ENCODE results near the gene BANK1.

BANK1 gene

DNA sequence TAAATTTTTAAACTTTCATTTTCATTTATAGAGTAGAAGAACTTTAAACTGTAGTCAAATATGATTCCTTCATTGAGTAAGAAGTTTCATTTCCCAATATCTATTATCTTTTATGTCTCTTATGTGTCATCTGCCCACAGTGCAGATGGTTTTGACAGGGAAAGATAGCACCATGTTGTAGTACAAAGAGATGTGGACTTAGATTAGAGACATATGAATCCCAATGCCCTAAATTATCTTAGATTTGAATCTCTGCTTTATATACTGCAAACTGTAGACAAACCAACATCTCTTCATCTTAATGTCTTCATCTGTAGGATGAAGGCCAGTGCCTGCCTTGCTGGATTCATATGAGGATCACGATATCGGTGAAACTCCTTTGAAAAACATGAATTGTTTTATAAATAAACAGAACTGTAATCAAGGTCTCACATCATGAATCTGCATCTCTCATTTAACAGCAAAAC lies 217.5 kb downstream of the BANK1 start:
- in situ Hi-C loops (cut with MboI; ENCODE audit: low sequenced_read_pairs), result no loop called here

- in situ Hi-C loops (cut with MboI; ENCODE audit: low sequenced_read_pairs), result no loop called here
Observed at GRCh38 chr4:102008711-102009110, 218.2 kb downstream of the BANK1 start.

- in situ Hi-C loops (cut with MboI; ENCODE audit: low sequenced_read_pairs), result no loop called here
Observed at GRCh38 chr4:102022343-102022742, 231.8 kb downstream of the BANK1 start.

DNA sequence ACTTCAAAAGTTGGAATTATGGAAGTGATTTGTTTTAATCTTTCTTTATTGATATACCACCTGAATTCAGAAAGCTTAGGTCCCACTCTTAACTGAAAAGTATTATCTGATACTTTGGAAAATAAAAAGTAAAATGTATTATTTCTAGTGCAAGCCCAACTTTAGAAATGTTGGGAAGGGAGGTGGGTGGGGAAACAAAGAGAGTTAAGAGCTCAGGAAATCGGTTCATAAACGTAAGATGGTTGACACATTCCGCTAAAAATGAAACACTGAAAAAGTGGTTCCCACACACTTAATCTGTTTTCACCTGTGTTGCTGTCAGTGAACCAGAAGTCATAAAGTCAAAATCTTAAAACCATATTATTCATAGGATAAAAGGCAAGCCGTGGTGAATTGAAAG lies 237.4 kb downstream of the BANK1 start:
- in situ Hi-C loops (cut with MboI; ENCODE audit: low sequenced_read_pairs), result no loop called here

DNA sequence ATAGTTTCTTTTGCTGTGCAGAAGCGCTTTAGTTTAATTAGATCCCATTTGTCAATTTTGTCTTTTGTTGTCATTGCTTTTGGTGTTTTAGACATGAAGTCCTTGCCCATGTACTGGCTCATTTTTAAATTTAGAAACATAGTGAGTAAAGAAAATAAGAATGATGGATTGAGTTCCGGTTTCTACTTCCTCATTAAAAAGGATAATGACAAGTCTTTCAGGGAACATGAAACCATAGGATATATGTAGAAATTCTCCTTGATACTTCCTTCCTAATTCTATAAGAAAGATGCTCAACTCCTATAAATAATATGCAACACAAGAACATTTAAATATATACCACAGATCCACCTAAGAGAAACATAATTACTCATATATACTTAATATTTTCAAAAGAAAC lies 240.9 kb downstream of the BANK1 start:
- in situ Hi-C loops (cut with MboI; ENCODE audit: low sequenced_read_pairs), result no loop called here

- in situ Hi-C loops (cut with MboI; ENCODE audit: low sequenced_read_pairs), result no loop called here
Observed at GRCh38 chr4:102036016-102036415, 245.5 kb downstream of the BANK1 start.

DNA sequence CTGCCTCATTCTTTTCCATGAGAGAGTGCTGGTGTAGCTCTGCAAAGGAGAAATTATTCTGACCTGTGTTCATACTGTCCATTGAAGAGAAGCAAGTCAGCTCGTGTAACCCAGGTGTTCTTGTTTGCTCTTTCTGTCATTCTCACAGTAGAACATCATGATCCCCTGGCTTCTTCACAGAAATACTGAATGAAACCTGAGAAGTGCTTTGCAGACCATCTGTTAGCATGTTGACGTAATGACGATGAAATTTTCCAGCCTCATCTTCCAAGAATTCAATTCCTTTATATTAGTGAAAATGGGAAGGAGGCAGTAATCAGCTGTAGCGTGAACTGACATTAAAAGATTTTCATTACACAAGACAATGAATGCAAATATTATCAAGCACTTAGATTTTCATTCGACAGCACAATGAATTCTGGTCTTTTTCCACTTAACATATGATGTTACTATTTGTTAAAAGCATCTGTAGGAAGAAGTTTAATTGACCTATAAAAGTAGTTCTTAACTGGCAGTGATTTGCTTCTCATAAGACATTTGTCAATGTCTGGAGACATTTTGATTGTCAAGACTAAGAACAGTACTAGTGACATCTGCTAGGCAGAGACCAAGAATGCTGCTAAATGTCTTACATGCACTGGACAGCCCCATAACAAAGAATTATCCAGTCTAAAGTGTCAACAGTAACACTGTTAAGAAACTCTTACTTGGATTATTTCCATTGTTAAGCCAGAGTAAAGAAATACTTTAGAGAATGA lies 246.3 kb downstream of the BANK1 start:
- in situ Hi-C loops (cut with MboI; ENCODE audit: low sequenced_read_pairs), result no loop called here

DNA sequence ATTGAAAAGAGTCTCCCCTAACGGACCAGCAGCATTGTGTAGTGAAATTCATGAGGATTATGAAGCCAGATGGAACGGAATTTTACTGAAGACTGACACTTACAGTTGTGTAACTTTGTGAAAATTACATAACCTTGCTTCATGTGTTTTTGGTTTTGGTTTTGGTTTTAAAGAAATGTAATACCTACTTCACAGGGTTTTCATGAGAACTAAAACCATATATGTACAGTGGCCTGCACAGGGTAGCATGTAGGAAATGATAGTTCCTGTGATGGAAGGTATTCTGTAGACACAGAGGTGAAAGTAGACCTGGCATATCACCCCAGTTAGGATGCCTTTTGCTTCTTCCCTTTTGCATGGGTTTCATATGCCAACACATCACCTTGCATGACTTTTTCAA lies 247.0 kb downstream of the BANK1 start:
- in situ Hi-C loops (cut with MboI; ENCODE audit: low sequenced_read_pairs), result no loop called here

DNA sequence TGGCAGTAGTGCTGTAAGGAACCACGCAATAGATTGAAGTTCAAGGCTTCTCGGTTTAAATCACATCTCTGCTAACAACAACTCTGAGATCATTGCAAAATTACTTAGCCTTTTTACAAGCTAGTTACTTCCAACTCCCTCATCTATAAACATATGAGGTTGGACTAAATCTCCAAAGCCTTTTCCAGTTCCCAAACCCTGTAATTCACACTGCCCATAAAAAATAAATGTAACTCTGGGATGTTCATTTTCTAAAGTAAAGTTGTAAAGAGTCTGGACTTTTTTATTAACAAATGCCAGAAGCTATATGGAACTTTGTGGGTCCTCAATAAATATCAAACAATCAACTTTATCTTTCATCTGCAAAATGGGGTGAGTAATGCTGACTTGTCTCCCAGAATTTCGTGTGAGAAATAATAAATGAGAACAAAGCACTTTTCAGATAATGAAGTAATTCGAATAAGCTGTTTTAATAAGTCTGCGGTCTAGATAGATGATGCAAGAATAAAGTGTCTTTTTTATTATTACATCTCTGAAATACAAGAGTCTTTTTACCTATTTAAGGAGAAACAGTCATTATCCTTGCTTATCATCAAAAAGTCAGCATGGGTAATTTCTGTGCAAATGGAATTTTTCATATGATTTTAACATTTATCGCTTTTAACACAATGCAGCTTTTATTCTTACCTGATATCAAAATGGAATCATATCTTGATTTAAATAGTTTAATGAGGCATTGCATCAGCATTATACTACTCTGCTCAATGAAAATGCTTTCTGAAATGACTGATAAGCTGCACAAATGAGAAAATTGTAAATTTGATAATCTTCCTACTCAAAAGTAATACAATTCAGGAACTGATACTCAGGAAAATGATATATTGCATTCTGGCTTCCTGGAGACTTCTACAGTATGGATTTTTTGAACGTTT lies 252.6 kb downstream of the BANK1 start:
- in situ Hi-C loops (cut with MboI; ENCODE audit: low sequenced_read_pairs), result no loop called here

DNA sequence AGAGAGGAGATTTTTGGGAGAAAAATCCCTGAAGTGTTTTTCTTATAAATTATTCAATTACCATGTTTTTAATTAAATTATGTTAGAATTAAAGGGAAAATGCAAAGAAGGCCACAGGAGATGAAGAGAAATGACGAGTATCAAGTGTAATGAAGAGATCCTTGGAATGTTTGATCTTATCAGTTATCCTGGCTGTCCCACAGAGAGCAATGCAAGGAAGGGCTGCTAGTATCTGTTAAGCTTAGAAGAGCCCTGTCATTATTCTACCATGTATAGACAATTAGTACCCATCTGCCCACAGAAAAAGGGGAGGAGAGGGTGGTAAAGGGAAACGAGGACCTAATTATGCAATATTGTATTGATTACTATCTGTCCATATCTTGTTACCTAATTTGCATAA lies 257.1 kb downstream of the BANK1 start:
- in situ Hi-C loops (cut with MboI; ENCODE audit: low sequenced_read_pairs), result no loop called here

- in situ Hi-C loops (cut with MboI; ENCODE audit: low sequenced_read_pairs), result no loop called here
Observed at GRCh38 chr4:102055805-102056204, 265.3 kb downstream of the BANK1 start.

GRCh38 chr4:102057122-102057521 lies 266.6 kb downstream of the BANK1 start:
- in situ Hi-C loops (cut with MboI; ENCODE audit: low sequenced_read_pairs), result no loop called here

DNA sequence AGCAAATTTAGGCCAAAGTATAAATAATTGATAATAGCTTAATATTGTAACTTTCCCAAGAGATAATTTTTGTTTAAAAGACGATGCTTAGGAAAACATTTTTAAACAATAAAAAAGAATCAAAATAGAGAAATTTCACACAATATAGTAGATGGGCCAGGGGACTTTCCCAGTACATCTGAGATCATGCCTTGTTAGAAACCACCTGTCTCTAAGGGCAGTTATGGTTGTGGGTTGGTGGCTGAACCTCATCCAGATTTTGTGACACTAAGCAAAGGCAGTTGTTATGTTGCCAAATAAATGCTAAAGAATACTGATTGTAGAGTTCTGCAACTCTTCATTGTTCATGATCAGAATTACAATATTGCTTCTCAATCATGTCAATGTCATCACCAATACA lies 270.6 kb downstream of the BANK1 start:
- in situ Hi-C loops (cut with MboI; ENCODE audit: low sequenced_read_pairs), result no loop called here

- in situ Hi-C loops (cut with MboI; ENCODE audit: low sequenced_read_pairs), result no loop called here
Observed at GRCh38 chr4:102064747-102065442, 274.4 kb downstream of the BANK1 start.

DNA sequence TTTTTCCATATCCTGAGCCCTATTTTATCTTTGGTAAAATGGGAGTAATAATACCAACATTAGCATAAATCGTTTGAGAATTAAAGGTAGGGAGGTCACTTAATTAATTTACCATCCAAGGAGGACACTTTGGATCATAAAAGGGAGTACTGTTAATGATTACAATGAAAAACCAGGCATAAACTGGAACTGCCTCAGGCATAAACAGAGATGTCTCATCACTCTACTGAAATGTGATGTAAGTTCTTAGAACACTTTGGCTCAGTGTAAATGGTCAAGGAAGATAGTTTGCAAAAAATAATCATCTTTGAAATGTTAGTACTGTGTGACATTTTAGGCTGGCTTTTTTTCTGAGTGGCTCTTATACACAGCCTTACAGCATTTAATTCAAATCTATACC lies 286.1 kb downstream of the BANK1 start:
- in situ Hi-C loops (cut with MboI; ENCODE audit: low sequenced_read_pairs), result no loop called here

DNA sequence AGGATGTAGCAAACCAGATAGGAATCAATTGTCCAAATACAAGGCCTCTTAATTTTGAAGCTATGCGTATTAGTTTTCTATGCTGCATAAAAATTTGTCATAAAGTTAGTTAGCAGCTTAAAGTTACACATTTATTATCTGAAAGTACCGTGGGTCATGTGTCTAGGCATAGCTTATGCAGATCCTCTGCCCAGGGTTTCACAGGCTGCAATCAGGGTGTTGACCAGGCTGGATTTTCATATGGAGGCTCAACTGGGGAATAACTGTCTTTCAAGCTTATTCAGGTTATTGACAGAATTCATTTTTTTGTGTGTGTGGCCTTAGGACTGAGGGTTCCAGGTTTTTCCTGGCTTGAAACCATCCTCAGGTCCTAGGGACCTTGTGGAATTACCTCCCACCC lies 289.7 kb downstream of the BANK1 start:
- in situ Hi-C loops (cut with MboI; ENCODE audit: low sequenced_read_pairs), result no loop called here

DNA sequence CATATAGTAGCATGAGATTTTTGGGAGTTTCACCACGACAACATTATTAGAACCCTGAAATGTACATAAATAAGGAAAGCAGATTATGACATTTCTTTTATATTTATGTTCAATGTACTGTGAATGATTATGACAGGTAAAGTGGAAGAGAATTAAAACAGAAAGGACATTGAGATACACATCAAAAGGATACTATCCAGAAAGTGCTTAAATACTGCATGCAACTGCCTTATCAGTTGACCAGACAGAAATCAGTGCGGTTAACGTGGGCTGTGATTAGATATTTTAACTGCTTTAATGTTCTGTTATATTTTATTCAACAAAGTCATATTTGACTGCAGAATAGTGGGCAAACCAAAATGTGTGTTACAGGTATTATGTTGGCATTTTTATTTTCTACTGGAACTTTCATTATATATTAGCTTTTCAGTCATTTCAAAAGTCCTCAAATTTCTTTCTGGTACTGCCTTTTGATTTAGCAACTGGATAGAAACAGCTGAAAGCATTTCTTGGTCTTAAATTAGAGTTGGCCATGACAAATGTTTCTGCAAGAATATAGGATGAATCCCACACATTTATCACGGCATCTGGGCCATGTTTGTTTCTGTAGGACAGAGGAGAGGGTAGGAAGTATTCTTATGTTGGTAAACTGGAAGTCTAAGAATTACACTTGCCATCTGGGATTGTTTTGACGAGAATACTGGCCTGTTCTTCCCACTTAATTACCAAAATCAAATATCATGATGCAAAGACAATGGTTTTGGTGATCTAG lies 299.5 kb downstream of the BANK1 start:
- in situ Hi-C loops (cut with MboI; ENCODE audit: low sequenced_read_pairs), result no loop called here

GRCh38 chr4:102091656-102092055 lies 301.1 kb downstream of the BANK1 start:
- in situ Hi-C loops (cut with MboI; ENCODE audit: low sequenced_read_pairs), result no loop called here

- in situ Hi-C loops (cut with MboI; ENCODE audit: low sequenced_read_pairs), result no loop called here
Observed at GRCh38 chr4:102094481-102094880, 304.0 kb downstream of the BANK1 start.

DNA sequence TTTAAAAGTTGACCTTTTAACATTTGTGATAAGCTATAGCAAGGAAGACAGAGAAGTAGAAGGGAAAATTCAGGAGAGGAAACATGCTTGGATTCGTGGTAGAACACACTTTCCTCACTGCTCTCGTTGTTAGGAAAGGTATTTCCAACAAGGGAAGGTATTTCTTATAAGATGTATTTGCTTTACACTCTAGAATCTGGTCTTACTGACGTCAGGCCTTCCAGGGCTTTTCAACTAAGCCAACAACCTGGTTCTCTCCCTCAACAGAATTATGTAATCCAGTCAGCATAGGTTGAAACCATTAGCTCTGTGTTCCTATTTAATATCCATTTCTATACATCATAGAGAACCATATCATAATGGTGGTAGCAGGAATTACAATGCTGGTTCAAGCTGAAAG lies 312.8 kb downstream of the BANK1 start:
- in situ Hi-C loops (cut with MboI; ENCODE audit: low sequenced_read_pairs), result no loop called here

GRCh38 chr4:102104278-102104677 lies 313.7 kb downstream of the BANK1 start:
- in situ Hi-C loops (cut with MboI; ENCODE audit: low sequenced_read_pairs), result no loop called here

Measured in HL-60/S4 treated with retinoic acid at 250 ng/mL for 4 days and 3 days (cell line).